Immature natural killer cell (primary cell): ENCODE measurements around the gene VPS37D. TPM values are rescaled to one million over a fixed set of nuclear protein-coding genes. Genes with fewer than 3 reads are reported as not detected.

ENCODE experiments used
- polyA plus RNA-seq, 3 donors: library from polyadenylated mRNA; unstranded; fragments of 300-500 nt; fragmentation: Illumina TruSeq; gene quantifications; one replicate each; pipeline ENCODE4 v1.2.3, GENCODE V29; 2021

VPS37D gene
- polyA plus RNA-seq, 3 donors from 2014 or later: 0.39 TPM; not detected in 2

Other genes with a start within 250 kb of the VPS37D start
- gene FZD9, start 234.1 kb upstream of the VPS37D start, polyA plus RNA-seq: under 1 TPM in 1 of 3 donors, not detected in 2; 0.37 TPM
- gene BAZ1B, start 145.5 kb upstream of the VPS37D start, polyA plus RNA-seq: 10 to 100 TPM in 1 of 3 donors, 1 to 10 TPM in 2; 3.6 to 23.4 (median 7.4) TPM
- 100 to 1,000 TPM in 1 of 3 donors, 10 to 100 TPM in 2; 89.1 to 103 (median 95.5) TPM for gene BCL7B, start 110.1 kb upstream of the VPS37D start, polyA plus RNA-seq
- 10 to 100 TPM; 19.3 to 32.4 (median 21.7) TPM for gene TBL2, start 89.3 kb upstream of the VPS37D start, polyA plus RNA-seq
- not detected for gene MLXIPL, start 43.3 kb upstream of the VPS37D start, polyA plus RNA-seq
- 1 to 10 TPM; 3.3 to 8.8 (median 7.3) TPM for gene DNAJC30, start 15.6 kb downstream of the VPS37D start, polyA plus RNA-seq
- 100 to 1,000 TPM; 121 to 208 (median 122) TPM for gene BUD23, start 15.8 kb downstream of the VPS37D start, polyA plus RNA-seq
- gene STX1A, start 51.8 kb downstream of the VPS37D start, polyA plus RNA-seq: 1 to 10 TPM; 2.1 to 5.3 (median 4.0) TPM
- 10 to 100 TPM; 12.7 to 19.4 (median 16.5) TPM for gene ABHD11, start 71.0 kb downstream of the VPS37D start, polyA plus RNA-seq
- not detected for gene CLDN3, start 102.4 kb downstream of the VPS37D start, polyA plus RNA-seq
- gene CLDN4, start 163.2 kb downstream of the VPS37D start, polyA plus RNA-seq: not detected
- under 1 TPM in 1 of 3 donors, not detected in 2; 0.46 TPM for gene METTL27, start 174.7 kb downstream of the VPS37D start, polyA plus RNA-seq
- gene TMEM270, start 193.3 kb downstream of the VPS37D start, polyA plus RNA-seq: not detected